ENCODE results near the gene TRIM66. TPM values are rescaled to one million over a fixed set of nuclear protein-coding genes. Genes with fewer than 3 reads are reported as not detected.

TRIM66 gene
- total and polyA plus RNA-seq, 10 of the 15 experiments (the other 5 are each of a cell fraction or from before 2014, with no cell fraction given): 1.7 to 14.5 (median 7.4) TPM

DNA sequence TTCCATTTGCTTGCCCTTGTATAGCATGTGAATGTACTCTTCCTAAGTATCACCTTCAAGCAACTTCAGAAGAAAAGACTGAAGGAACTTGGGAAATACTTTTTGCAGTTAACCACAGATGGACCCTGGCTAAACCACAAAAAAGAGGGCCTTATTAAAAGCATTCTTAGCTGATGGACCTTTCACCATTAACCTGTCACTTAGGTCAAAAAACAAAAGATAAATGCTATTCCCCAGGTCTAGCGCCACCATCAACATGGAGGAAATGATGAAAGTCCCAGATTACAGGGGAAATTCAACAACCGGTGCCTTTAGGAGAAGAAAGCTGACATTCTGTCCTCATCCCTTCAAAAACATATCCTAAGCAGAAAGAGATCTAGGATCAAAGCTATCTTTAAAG is 117.9 kb downstream of the TRIM66 start:
- Histone ChIP-seq H3K27me3 (replicated peaks in 1 of 2; ENCODE audit: control insufficient read depth in 2 of 2, insufficient read depth in 2 of 2, low read length in 1 of 2) (no peaks in the 10 kb centered on the region), H3K9ac (ENCODE audit: control insufficient read depth, insufficient read depth, low read length) (no peak overlapping the region), H3K27ac (ENCODE audit: control insufficient read depth, insufficient read depth) (no peak overlapping the region), H3K4me3 (no peak overlapping the region), H3K4me2 (ENCODE audit: control insufficient read depth, insufficient read depth) (peak overlapping the region; percentile 5; the same call in 1 of the 2 replicates), H3K36me3 (ENCODE audit: control insufficient read depth in 2 of 2, insufficient read depth in 2 of 2, low read length in 1 of 2) (no peaks in the 10 kb centered on the region), H4K20me1 (ENCODE audit: control insufficient read depth, insufficient read depth) (no peaks in the 10 kb centered on the region), H3K4me1 (ENCODE audit: control insufficient read depth, insufficient read depth, low read length) (peaks cover 5% of the 10 kb centered on the region; the same call in 1 of the 2 replicates), H2AFZ (ENCODE audit: control insufficient read depth, low read depth, low read length) (peak overlapping the region; percentile 59), H3K9me3 (replicated peaks; ENCODE audit: control insufficient read depth, insufficient read depth, low read length) (no peaks in the 10 kb centered on the region; the same call in 2 of the 3 replicates), H3K79me2 (ENCODE audit: control insufficient read depth, insufficient read depth, low read length) (no peaks in the 10 kb centered on the region; the same call in 1 of the 2 replicates)
- RAD21 ChIA-PET (ENCODE audit: unreplicated experiment): interaction anchor here (1.1 to 1.6 kb wide), 5 partner anchors 26 to 33 kb away, joined by 4 to 6 read pairs (median 4); no protein-coding TSS in a partner anchor
- WGBS (ENCODE audit: insufficient coverage, insufficient replicate concordance, low lambda C conversion rate, missing lambda C conversion rate): 77% methylated on average over 2 of the region's 2 CpGs
- SMC1A ChIA-PET (ENCODE audit: uncharacterized antibody, unreplicated experiment): interaction anchor here (1.1 to 6.9 kb wide), 7 partner anchors 12 to 337 kb away, joined by 3 to 46 read pairs (median 20); no protein-coding TSS in a partner anchor
- DNase-seq (ENCODE audit: low read depth, low spot score) (no peak), ATAC-seq (no peak), FAIRE-seq (no peak)
- intact Hi-C loops (cut with micrococcal nuclease; ENCODE audit: unreplicated experiment) (no loop called here), in situ Hi-C loops (cut with MboI) (no loop called here)
- CTCF ChIA-PET: interaction anchor here (1.0 to 8.6 kb wide), 10 partner anchors 10 to 370 kb away, joined by 3 to 68 read pairs (median 52); partner anchors contain the start of gene LMO1
- no TSS peak for BruUV-seq (replicated peaks)
- POLR2A ChIA-PET: no interaction called here
- TF ChIP-seq, protein P1, sequence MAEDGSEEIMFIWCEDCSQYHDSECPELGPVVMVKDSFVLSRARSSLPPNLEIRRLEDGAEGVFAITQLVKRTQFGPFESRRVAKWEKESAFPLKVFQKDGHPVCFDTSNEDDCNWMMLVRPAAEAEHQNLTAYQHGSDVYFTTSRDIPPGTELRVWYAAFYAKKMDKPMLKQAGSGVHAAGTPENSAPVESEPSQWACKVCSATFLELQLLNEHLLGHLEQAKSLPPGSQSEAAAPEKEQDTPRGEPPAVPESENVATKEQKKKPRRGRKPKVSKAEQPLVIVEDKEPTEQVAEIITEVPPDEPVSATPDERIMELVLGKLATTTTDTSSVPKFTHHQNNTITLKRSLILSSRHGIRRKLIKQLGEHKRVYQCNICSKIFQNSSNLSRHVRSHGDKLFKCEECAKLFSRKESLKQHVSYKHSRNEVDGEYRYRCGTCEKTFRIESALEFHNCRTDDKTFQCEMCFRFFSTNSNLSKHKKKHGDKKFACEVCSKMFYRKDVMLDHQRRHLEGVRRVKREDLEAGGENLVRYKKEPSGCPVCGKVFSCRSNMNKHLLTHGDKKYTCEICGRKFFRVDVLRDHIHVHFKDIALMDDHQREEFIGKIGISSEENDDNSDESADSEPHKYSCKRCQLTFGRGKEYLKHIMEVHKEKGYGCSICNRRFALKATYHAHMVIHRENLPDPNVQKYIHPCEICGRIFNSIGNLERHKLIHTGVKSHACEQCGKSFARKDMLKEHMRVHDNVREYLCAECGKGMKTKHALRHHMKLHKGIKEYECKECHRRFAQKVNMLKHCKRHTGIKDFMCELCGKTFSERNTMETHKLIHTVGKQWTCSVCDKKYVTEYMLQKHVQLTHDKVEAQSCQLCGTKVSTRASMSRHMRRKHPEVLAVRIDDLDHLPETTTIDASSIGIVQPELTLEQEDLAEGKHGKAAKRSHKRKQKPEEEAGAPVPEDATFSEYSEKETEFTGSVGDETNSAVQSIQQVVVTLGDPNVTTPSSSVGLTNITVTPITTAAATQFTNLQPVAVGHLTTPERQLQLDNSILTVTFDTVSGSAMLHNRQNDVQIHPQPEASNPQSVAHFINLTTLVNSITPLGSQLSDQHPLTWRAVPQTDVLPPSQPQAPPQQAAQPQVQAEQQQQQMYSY (CRISPR knock-in tag; IDR thresholded peaks at IDR 0.05): no peak
- TF ChIP-seq IKZF1 (conservative IDR thresholded peaks at IDR 0.05) (0 out of 2 replicates have a peak, but pooled peaks have one; percentile 12), MYC (IDR thresholded peaks at IDR 0.05; ENCODE audit: insufficient read depth, insufficient read length, insufficient replicate concordance, low read length, severe bottlenecking) (no peak), RUNX3 (IDR thresholded peaks at IDR 0.05; ENCODE audit: low read length) (peak; percentile 33; the same call in 1 of the 2 replicates), NFYA (IDR thresholded peaks at IDR 0.05; ENCODE audit: borderline replicate concordance, low read depth, low read length) (no peak), GABPA (IDR thresholded peaks at IDR 0.05; ENCODE audit: low read depth) (no peak), CHD2 (IDR thresholded peaks at IDR 0.05; ENCODE audit: borderline replicate concordance, low read depth, low read length) (no peak), BMI1 (IDR thresholded peaks at IDR 0.05; ENCODE audit: borderline replicate concordance) (no peak), RAD21 (IDR thresholded peaks at IDR 0.05; ENCODE audit: insufficient read depth, low read depth, low read length) (0 out of 2 replicates have a peak, but pooled peaks have one; percentile 10)
- TF ChIP-seq, protein P2, sequence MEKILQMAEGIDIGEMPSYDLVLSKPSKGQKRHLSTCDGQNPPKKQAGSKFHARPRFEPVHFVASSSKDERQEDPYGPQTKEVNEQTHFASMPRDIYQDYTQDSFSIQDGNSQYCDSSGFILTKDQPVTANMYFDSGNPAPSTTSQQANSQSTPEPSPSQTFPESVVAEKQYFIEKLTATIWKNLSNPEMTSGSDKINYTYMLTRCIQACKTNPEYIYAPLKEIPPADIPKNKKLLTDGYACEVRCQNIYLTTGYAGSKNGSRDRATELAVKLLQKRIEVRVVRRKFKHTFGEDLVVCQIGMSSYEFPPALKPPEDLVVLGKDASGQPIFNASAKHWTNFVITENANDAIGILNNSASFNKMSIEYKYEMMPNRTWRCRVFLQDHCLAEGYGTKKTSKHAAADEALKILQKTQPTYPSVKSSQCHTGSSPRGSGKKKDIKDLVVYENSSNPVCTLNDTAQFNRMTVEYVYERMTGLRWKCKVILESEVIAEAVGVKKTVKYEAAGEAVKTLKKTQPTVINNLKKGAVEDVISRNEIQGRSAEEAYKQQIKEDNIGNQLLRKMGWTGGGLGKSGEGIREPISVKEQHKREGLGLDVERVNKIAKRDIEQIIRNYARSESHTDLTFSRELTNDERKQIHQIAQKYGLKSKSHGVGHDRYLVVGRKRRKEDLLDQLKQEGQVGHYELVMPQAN (conservative IDR thresholded peaks at IDR 0.05): no peak
- TF ChIP-seq, protein P3, sequence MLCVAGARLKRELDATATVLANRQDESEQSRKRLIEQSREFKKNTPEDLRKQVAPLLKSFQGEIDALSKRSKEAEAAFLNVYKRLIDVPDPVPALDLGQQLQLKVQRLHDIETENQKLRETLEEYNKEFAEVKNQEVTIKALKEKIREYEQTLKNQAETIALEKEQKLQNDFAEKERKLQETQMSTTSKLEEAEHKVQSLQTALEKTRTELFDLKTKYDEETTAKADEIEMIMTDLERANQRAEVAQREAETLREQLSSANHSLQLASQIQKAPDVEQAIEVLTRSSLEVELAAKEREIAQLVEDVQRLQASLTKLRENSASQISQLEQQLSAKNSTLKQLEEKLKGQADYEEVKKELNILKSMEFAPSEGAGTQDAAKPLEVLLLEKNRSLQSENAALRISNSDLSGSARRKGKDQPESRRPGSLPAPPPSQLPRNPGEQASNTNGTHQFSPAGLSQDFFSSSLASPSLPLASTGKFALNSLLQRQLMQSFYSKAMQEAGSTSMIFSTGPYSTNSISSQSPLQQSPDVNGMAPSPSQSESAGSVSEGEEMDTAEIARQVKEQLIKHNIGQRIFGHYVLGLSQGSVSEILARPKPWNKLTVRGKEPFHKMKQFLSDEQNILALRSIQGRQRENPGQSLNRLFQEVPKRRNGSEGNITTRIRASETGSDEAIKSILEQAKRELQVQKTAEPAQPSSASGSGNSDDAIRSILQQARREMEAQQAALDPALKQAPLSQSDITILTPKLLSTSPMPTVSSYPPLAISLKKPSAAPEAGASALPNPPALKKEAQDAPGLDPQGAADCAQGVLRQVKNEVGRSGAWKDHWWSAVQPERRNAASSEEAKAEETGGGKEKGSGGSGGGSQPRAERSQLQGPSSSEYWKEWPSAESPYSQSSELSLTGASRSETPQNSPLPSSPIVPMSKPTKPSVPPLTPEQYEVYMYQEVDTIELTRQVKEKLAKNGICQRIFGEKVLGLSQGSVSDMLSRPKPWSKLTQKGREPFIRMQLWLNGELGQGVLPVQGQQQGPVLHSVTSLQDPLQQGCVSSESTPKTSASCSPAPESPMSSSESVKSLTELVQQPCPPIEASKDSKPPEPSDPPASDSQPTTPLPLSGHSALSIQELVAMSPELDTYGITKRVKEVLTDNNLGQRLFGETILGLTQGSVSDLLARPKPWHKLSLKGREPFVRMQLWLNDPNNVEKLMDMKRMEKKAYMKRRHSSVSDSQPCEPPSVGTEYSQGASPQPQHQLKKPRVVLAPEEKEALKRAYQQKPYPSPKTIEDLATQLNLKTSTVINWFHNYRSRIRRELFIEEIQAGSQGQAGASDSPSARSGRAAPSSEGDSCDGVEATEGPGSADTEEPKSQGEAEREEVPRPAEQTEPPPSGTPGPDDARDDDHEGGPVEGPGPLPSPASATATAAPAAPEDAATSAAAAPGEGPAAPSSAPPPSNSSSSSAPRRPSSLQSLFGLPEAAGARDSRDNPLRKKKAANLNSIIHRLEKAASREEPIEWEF (IDR thresholded peaks at IDR 0.05; ENCODE audit: insufficient replicate concordance, low read depth, low read length): no peak
- TF ChIP-seq, protein P4, sequence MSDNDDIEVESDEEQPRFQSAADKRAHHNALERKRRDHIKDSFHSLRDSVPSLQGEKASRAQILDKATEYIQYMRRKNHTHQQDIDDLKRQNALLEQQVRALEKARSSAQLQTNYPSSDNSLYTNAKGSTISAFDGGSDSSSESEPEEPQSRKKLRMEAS (IDR thresholded peaks at IDR 0.05; ENCODE audit: low read depth, low read length): no peak

Data from GM12878 (cell line).